Choroid plexus epithelial cell (primary cell): Measurements from ENCODE around the gene YWHAG.
A peak's percentile ranks its signal among the peaks of the same experiment; 100 is the strongest.
"Not testable (repeated sequence)": the region's sequence is repeated elsewhere in the genome, so short reads cannot be mapped to it uniquely, and the experiment has no call there.

Experiments
- DNase-seq: peaks from one replicate; pipeline ENCODE4 v3.0.0-alpha.2; 2010; ENCODE audit warnings: low read depth
- H3K4me3 ChIP-seq: 2 replicates; pipeline ENCODE4 v1.5.1; 2011; ENCODE audit warnings: low read depth, mild to moderate bottlenecking, control low read depth, low read length, moderate library complexity
- TF ChIP-seq, protein P1 (sequence below): conservative IDR thresholded peaks from 2 replicates; pipeline ENCODE4 v1.5.1; 2011; ENCODE audit warnings: low read depth, mild to moderate bottlenecking, control low read depth, inconsistent platforms, low read length, moderate library complexity

Gene YWHAG

DNA sequence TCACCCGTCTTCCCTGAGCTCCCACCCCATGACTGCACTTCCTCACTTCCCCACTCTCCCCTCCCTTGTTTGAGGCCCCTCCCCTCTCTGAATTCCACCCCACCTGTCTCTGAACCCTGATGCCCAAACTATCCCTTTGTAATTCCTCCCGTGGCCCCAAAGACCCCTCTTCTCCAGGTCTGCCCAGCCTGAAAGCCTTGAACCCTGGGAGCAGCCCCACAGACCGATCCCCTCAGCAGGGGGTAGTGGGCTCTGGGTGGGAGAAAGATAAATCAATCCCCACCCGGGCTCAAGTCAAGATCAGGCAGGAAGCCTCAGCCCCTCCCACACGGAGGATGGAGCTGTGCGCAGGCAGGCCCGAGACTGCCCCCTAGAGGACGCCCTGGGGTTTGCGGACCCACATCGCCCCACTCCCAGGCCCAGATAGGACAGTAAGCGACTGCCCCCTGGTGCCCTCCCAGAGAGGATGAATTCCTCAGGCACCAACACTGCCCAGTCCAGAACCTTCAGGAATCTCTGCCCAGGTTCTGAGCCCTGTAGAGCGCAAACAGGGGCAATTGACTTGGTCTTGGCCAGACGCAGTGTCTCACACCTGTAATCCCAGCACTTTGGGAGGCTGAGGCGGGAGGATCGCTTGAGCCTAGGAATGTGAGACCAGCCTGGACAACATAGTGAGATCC is 44.6 kb downstream of the YWHAG start:
- no peak overlapping the region for H3K4me3 ChIP-seq
- TF ChIP-seq, protein P1, sequence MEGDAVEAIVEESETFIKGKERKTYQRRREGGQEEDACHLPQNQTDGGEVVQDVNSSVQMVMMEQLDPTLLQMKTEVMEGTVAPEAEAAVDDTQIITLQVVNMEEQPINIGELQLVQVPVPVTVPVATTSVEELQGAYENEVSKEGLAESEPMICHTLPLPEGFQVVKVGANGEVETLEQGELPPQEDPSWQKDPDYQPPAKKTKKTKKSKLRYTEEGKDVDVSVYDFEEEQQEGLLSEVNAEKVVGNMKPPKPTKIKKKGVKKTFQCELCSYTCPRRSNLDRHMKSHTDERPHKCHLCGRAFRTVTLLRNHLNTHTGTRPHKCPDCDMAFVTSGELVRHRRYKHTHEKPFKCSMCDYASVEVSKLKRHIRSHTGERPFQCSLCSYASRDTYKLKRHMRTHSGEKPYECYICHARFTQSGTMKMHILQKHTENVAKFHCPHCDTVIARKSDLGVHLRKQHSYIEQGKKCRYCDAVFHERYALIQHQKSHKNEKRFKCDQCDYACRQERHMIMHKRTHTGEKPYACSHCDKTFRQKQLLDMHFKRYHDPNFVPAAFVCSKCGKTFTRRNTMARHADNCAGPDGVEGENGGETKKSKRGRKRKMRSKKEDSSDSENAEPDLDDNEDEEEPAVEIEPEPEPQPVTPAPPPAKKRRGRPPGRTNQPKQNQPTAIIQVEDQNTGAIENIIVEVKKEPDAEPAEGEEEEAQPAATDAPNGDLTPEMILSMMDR, result peak; percentile 100

DNA sequence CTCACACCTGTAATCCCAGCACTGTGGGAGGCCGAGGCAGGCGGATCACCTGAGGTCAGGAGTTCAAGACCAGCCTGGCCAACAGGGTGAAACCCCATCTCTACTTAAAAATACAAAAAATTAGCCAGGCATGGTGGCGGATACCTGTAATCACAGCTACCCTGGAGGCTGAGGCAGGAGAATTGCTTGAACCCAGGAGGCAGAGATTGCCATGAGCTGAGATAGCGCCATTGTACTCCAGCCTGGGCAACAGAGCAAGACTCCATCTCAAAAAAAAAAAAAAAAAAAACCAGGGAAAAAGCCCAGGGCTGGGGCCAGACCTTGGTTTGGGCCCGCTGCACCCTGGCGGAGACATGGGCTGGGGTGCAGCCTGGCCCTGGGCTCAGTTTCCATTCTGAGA is 47.0 kb downstream of the YWHAG start:
- DNase-seq, H3K4me3 ChIP-seq: not testable (repeated sequence)

More for the DNA sequence above, 44.6 kb downstream of the YWHAG start:
- DNase-seq, result peak; percentile 97

- no peak overlapping the region for H3K4me3 ChIP-seq
- DNase-seq, result no peak
- TF ChIP-seq, protein P1, result no peak
Observed at GRCh38 chr7:76310102-76310957, 48.5 kb downstream of the YWHAG start.

- not testable (repeated sequence) for H3K4me3 ChIP-seq
Observed at GRCh38 chr7:76309341-76310101, 49.3 kb downstream of the YWHAG start.

DNA sequence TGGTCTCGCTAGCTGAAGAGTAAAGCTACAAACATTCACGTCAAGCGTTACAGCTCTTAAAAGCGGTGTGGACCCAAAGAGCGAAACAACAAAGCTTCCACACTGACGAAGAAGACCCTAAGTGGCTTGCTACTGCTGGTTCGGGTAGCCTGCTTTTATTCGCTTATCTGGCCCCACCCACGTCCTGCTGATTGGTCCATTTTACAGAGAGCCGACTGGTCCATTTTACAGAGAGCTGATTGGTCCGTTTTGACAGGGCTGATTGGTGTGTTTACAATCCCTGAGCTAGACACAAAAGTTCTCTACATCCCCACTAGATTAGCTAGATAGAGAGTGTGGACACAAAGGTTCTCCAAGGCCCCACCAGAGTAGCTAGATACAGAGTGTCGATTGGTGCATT is 49.9 kb downstream of the YWHAG start:
- not testable (repeated sequence) for DNase-seq, H3K4me3 ChIP-seq

More at GRCh38 chr7:76309341-76310101, 49.3 kb downstream of the YWHAG start:
- not testable (repeated sequence) for DNase-seq

DNA sequence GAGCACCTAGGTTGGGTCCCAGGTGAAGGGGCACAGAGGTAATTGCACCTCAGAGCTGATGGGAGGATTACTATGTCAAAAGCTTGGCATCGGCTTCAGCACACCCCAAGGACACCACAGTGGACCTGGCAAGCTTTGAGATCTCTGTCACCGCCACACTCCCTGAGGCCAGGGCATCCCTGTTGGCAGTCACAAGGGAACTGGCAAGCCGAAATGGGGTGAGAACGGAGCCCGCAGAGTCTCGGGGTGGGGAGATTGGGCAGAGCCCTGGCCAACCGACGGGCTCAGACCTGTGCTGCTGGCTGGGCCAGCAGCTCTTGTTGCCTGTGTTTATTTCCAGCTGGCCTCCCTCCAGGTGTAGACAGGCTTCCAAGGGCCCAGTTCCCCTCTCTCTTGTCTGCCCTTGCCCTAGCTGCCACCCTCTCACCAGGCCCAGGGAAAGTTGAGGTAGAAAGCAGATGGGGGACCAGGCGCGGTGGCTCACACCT is 53.9 kb downstream of the YWHAG start:
- TF ChIP-seq, protein P1, result no peak
- no peak overlapping the region for H3K4me3 ChIP-seq
- no peak for DNase-seq

- TF ChIP-seq, protein P1, result no peak
- H3K4me3 ChIP-seq, result peak overlapping the region; percentile 74
- peak; percentile 91 for DNase-seq
Observed at GRCh38 chr7:76303202-76304147, 55.3 kb downstream of the YWHAG start.
